Glutamatergic neuron (in vitro differentiated cells): ENCODE measurements around the gene NOXO1. TPM values are rescaled to one million over a fixed set of nuclear protein-coding genes. Genes with fewer than 3 reads are reported as not detected.
A peak's percentile ranks its signal among the peaks of the same experiment; 100 is the strongest.

Experiments used
- DNase-seq: peaks from one replicate; pipeline ENCODE4 v3.0.0; 2022
- H3K27ac Mint-ChIP-seq: one replicate; pipeline ENCODE4 v1.8.0; 2020; ENCODE audit warnings: mild to moderate bottlenecking, mixed read lengths, inconsistent platforms; ENCODE audit not compliant: unreplicated experiment
- H3K27me3 Mint-ChIP-seq: one replicate; pipeline ENCODE4 v1.8.0; 2020; ENCODE audit warnings: mild to moderate bottlenecking, moderate library complexity, mixed read lengths, inconsistent platforms; ENCODE audit not compliant: unreplicated experiment
- H3K36me3 Mint-ChIP-seq: one replicate; pipeline ENCODE4 v1.8.0; 2020; ENCODE audit warnings: mild to moderate bottlenecking, mixed read lengths, inconsistent platforms; ENCODE audit not compliant: unreplicated experiment
- H3K4me1 Mint-ChIP-seq: one replicate; pipeline ENCODE4 v1.8.0; 2020; ENCODE audit warnings: mild to moderate bottlenecking, low read depth, mixed read lengths, inconsistent platforms; ENCODE audit not compliant: unreplicated experiment
- H3K4me3 Mint-ChIP-seq: one replicate; pipeline ENCODE4 v1.8.0; 2020; ENCODE audit warnings: mild to moderate bottlenecking, mixed read lengths, inconsistent platforms; ENCODE audit not compliant: unreplicated experiment
- H3K9me3 Mint-ChIP-seq: one replicate; pipeline ENCODE4 v1.8.0; 2020; ENCODE audit warnings: mild to moderate bottlenecking, moderate library complexity, mixed read lengths, inconsistent platforms; ENCODE audit not compliant: unreplicated experiment
- CTCF ChIP-seq: fragments of 200-600 bp; sonication (generic); IDR thresholded peaks from one replicate; pipeline ENCODE4 v1.5.0; 2021; ENCODE audit not compliant: partially characterized antibody, unreplicated experiment
- total RNA-seq: library from RNA; stranded (reverse); fragmentation: NEBNext Ultra II Directional; extraction: Animal tissue kit (Norgen Biotek cat#: 25700); gene quantifications from one replicate; pipeline ENCODE4 v1.2.1, GENCODE V29; 2021; ENCODE audit not compliant: unreplicated experiment

NOXO1 gene
- total RNA-seq, 1 donor from 2014 or later: 1.3 TPM

GRCh38 chr16:1938316-1938715 lies 43.0 kb downstream of the NOXO1 start:
- Mint-ChIP-seq H3K27me3 (peaks cover 1% of the 10 kb centered on the region), H3K4me3 (no peak overlapping the region), H3K27ac (no peak overlapping the region), H3K9me3 (no peaks in the 10 kb centered on the region), H3K4me1 (peaks cover 8% of the 10 kb centered on the region), H3K36me3 (no peaks in the 10 kb centered on the region)
- no peak for TF ChIP-seq CTCF
- no peak for DNase-seq

GRCh38 chr16:1936945-1937479 lies 44.3 kb downstream of the NOXO1 start:
- Mint-ChIP-seq H3K27me3 (peaks cover 1% of the 10 kb centered on the region), H3K27ac (no peak overlapping the region), H3K9me3 (no peaks in the 10 kb centered on the region), H3K4me3 (no peak overlapping the region), H3K36me3 (no peaks in the 10 kb centered on the region), H3K4me1 (peaks cover 10% of the 10 kb centered on the region)
- no peak for DNase-seq
- no peak for TF ChIP-seq CTCF

- Mint-ChIP-seq H3K27ac (no peak overlapping the region), H3K4me1 (peaks cover 4% of the 10 kb centered on the region), H3K36me3 (no peaks in the 10 kb centered on the region), H3K9me3 (peaks cover 3% of the 10 kb centered on the region), H3K4me3 (no peak overlapping the region), H3K27me3 (peaks cover 2% of the 10 kb centered on the region)
- no peak for TF ChIP-seq CTCF
- DNase-seq: peak; percentile 30
These were observed 48.1 kb downstream of the NOXO1 start for GRCh38 chr16:1933097-1933661.

GRCh38 chr16:1932050-1933028 lies 48.9 kb downstream of the NOXO1 start:
- peaks cover 3% of the 10 kb centered on the region for H3K9me3 Mint-ChIP-seq
- H3K36me3 Mint-ChIP-seq: no peaks in the 10 kb centered on the region

More at GRCh38 chr16:1932050-1933028, 48.9 kb downstream of the NOXO1 start:
- H3K27ac Mint-ChIP-seq: no peak overlapping the region
- peaks cover 4% of the 10 kb centered on the region for H3K4me1 Mint-ChIP-seq
- peaks cover 2% of the 10 kb centered on the region for H3K27me3 Mint-ChIP-seq
- no peak overlapping the region for H3K4me3 Mint-ChIP-seq
- TF ChIP-seq CTCF: no peak
- DNase-seq: peak; percentile 39
